OCI-LY7 (cell line): ENCODE measurements around the gene CTXN2. TPM values are rescaled to one million over a fixed set of nuclear protein-coding genes. Genes with fewer than 3 reads are reported as not detected.

Experiments
- BruUV-seq: library from RNA; stranded (reverse); fragments of 400-500 nt; replicated peaks from 2 replicates; lab custom pipeline; 2021; lab: Mats Ljungman, UMichigan
- CTCF ChIA-PET: fragments of 300-600 bp; sonication (Branson Sonifier 250); formaldehyde crosslinking; loops from one replicate; lab custom pipeline; 2022; ENCODE audit warnings: antibody characterized with exemption; ENCODE audit not compliant: unreplicated experiment; lab: Charles Lee
- POLR2A ChIA-PET: fragments of 300-600 bp; sonication (Branson Sonifier 250); formaldehyde crosslinking; loops from one replicate; lab custom pipeline; 2022; ENCODE audit warnings: antibody characterized with exemption; lab: Charles Lee
- DNase-seq: peaks from one replicate; pipeline ENCODE4 v3.0.0-alpha.2; 2015; ENCODE audit warnings: low spot score
- H2AFZ ChIP-seq: fragments of 200-600 bp; sonication (generic), shearing (Covaris generic); 2 replicates; pipeline ENCODE4 v1.6.1; 2014; ENCODE audit warnings: mild to moderate bottlenecking, antibody characterized with exemption, low read length, moderate library complexity
- H3K27ac ChIP-seq: fragments of 200-600 bp; sonication (generic); 2 replicates; pipeline ENCODE4 v1.5.1; 2014; ENCODE audit warnings: mixed run types, low read depth, mild to moderate bottlenecking, moderate library complexity, low read length, inconsistent platforms; ENCODE audit not compliant: poor library complexity, severe bottlenecking
- H3K36me3 ChIP-seq: fragments of 200-600 bp; sonication (generic); 2 replicates; pipeline ENCODE4 v1.6.1; 2014; ENCODE audit warnings: mild to moderate bottlenecking, antibody characterized with exemption, low read length, moderate library complexity, mixed read lengths; ENCODE audit not compliant: insufficient read depth
- H3K4me1 ChIP-seq: fragments of 200-600 bp; sonication (generic); 2 replicates; pipeline ENCODE4 v1.5.1; 2014; ENCODE audit warnings: mild to moderate bottlenecking, low read length; ENCODE audit not compliant: insufficient read depth, poor library complexity, severe bottlenecking
- H3K4me2 ChIP-seq: fragments of 200-600 bp; sonication (generic); 2 replicates; pipeline ENCODE4 v1.6.1; 2014; ENCODE audit warnings: mild to moderate bottlenecking, low read length
- H3K4me3 ChIP-seq: fragments of 200-600 bp; sonication (generic); 2 replicates; pipeline ENCODE4 v1.5.1; 2014; ENCODE audit warnings: mild to moderate bottlenecking, low read depth, low read length; ENCODE audit not compliant: poor library complexity, severe bottlenecking
- H3K79me2 ChIP-seq: fragments of 200-600 bp; sonication (generic); 2 replicates; pipeline ENCODE4 v1.6.1; 2016; ENCODE audit warnings: low read depth, mild to moderate bottlenecking, low read length, moderate library complexity, mixed read lengths; ENCODE audit not compliant: insufficient read depth
- H3K9me2 ChIP-seq: fragments of 200-600 bp; sonication (generic); 2 replicates; pipeline ENCODE4 v1.6.1; 2016; ENCODE audit warnings: mild to moderate bottlenecking, low read length, mixed read lengths; ENCODE audit not compliant: insufficient read depth
- H3K9me3 ChIP-seq: fragments of 200-600 bp; sonication (generic); 2 replicates; pipeline ENCODE4 v1.6.1; 2014; ENCODE audit warnings: mild to moderate bottlenecking, mixed run types, low read length, mixed read lengths
- H4K20me1 ChIP-seq: fragments of 200-600 bp; sonication (generic); 2 replicates; pipeline ENCODE4 v1.6.1; 2014; ENCODE audit warnings: mild to moderate bottlenecking, antibody characterized with exemption, low read length, moderate library complexity, mixed read lengths; ENCODE audit not compliant: insufficient read depth
- EZH2phosphoT487 ChIP-seq: fragments of 200-600 bp; sonication (generic); IDR thresholded peaks from 2 replicates; pipeline ENCODE4 v1.6.1; 2018; ENCODE audit warnings: low read depth, borderline replicate concordance, mild to moderate bottlenecking, mixed run types, antibody characterized with exemption, low read length, moderate library complexity, mixed read lengths
- intact Hi-C: fragments of 100-400 bp; cut with micrococcal nuclease; formaldehyde crosslinking; loops from one replicate; pipeline ENCODE4 v1.10.0; 2022; ENCODE audit not compliant: unreplicated experiment
- total RNA-seq, 2 experiments: library from RNA; depleted of rRNA in 1 of 2; stranded (reverse); fragments of >200 nt in 1 of 2; shearing (Covaris generic) in 1 of 2; gene quantifications; 2 replicates each; pipeline ENCODE4 v1.2.3, GENCODE V29; 2014 to 2022
- TF ChIP-seq, protein P1 (sequence below): fragments of 200-600 bp; sonication (generic); conservative IDR thresholded peaks from 2 replicates; pipeline ENCODE4 v1.5.1; 2014; ENCODE audit warnings: mild to moderate bottlenecking, antibody characterized with exemption, low read length, moderate library complexity, mixed read lengths

CTXN2 gene
- total RNA-seq, 2 experiments from 2014 or later: 0.34 to 0.41 TPM

- CTCF ChIA-PET: no interaction called here
Measured at GRCh38 chr15:48153526-48153925, 37.9 kb upstream of the CTXN2 start.

DNA sequence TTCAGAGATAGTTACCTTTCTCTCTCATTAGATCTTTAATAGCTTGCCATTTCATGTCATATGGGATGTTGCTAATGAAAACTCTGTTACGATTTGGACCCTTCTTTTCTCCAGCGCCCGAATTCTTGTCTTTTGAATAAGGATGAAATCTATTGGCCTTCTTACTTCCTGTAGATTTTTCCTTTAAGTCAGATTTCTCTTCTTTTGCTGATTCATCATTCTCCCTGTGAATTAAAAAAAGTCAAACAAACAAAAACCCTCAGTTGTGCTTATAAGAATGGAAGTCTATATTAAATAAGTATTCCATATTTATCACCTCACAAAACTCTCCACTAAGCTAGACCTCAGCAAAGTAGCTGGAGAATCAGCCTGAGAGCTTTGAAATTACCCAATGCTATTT, 22.8 kb upstream of the CTXN2 start:
- POLR2A ChIA-PET: interaction anchor here (1.0 kb wide), 1 partner anchor 18 kb away, joined by 3 read pairs; no protein-coding TSS in a partner anchor
- intact Hi-C loops: no loop called here
- peaks cover 8% of the 10 kb centered on the region; the same call in 1 of the 2 replicates for H3K9me3 ChIP-seq
- no peaks in the 10 kb centered on the region for H3K9me2 ChIP-seq
- BruUV-seq: no TSS peak
- peaks cover 79% of the 10 kb centered on the region for H3K79me2 ChIP-seq
- H2AFZ ChIP-seq: no peak overlapping the region
- H3K4me2 ChIP-seq: no peak overlapping the region
- TF ChIP-seq EZH2phosphoT487: no peak
- TF ChIP-seq, protein P1, sequence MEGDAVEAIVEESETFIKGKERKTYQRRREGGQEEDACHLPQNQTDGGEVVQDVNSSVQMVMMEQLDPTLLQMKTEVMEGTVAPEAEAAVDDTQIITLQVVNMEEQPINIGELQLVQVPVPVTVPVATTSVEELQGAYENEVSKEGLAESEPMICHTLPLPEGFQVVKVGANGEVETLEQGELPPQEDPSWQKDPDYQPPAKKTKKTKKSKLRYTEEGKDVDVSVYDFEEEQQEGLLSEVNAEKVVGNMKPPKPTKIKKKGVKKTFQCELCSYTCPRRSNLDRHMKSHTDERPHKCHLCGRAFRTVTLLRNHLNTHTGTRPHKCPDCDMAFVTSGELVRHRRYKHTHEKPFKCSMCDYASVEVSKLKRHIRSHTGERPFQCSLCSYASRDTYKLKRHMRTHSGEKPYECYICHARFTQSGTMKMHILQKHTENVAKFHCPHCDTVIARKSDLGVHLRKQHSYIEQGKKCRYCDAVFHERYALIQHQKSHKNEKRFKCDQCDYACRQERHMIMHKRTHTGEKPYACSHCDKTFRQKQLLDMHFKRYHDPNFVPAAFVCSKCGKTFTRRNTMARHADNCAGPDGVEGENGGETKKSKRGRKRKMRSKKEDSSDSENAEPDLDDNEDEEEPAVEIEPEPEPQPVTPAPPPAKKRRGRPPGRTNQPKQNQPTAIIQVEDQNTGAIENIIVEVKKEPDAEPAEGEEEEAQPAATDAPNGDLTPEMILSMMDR: no peak
- H3K4me1 ChIP-seq: peaks cover 15% of the 10 kb centered on the region
- no peak overlapping the region for H3K4me3 ChIP-seq
- no peak for DNase-seq
- H3K27ac ChIP-seq: no peak overlapping the region
- no peaks in the 10 kb centered on the region; the same call in 1 of the 2 replicates for H4K20me1 ChIP-seq
- peaks cover 70% of the 10 kb centered on the region for H3K36me3 ChIP-seq
- CTCF ChIA-PET: no interaction called here

More at GRCh38 chr15:48153526-48153925, 37.9 kb upstream of the CTXN2 start:
- no peak overlapping the region for H2AFZ ChIP-seq
- no peak for DNase-seq
- no peaks in the 10 kb centered on the region; the same call in 1 of the 2 replicates for H3K9me2 ChIP-seq
- peaks cover 83% of the 10 kb centered on the region for H3K36me3 ChIP-seq
- H3K9me3 ChIP-seq: no peaks in the 10 kb centered on the region
- H3K27ac ChIP-seq: no peak overlapping the region
- no TSS peak for BruUV-seq
- no peak overlapping the region for H3K4me3 ChIP-seq
- no peaks in the 10 kb centered on the region for H3K4me1 ChIP-seq
- H3K79me2 ChIP-seq: no peaks in the 10 kb centered on the region; the same call in 1 of the 2 replicates
- POLR2A ChIA-PET: no interaction called here
- intact Hi-C loops: no loop called here
- TF ChIP-seq, protein P1: no peak
- TF ChIP-seq EZH2phosphoT487: no peak
- H3K4me2 ChIP-seq: no peak overlapping the region
- H4K20me1 ChIP-seq: no peaks in the 10 kb centered on the region

DNA sequence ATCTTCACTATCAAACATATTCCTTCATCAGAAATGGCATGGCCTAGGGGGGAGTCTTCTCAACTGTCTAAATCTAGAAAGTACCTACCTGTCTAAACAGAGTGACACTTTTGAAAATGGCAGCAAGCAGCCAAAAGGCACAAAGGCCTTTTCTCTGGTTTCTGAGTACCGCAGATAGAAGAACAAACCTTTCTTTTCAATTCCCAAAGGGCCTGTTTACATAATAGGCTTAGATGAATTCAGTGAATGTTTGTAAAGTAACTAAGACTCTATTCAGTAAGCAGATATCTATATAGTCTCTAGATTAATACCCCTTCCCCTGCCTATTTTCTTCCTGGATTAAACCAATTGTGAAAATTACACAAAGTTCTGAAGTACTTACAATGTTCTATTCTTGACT, 20.5 kb upstream of the CTXN2 start:
- POLR2A ChIA-PET: no interaction called here
- Histone ChIP-seq H3K9me3 (peaks cover 21% of the 10 kb centered on the region; the same call in 1 of the 2 replicates), H3K4me3 (no peak overlapping the region), H3K4me2 (no peak overlapping the region), H3K27ac (no peak overlapping the region), H2AFZ (no peak overlapping the region), H3K4me1 (peaks cover 35% of the 10 kb centered on the region), H4K20me1 (no peaks in the 10 kb centered on the region; the same call in 1 of the 2 replicates), H3K79me2 (peaks cover 97% of the 10 kb centered on the region), H3K36me3 (peaks cover 68% of the 10 kb centered on the region), H3K9me2 (no peaks in the 10 kb centered on the region)
- DNase-seq: no peak
- intact Hi-C loops: no loop called here
- BruUV-seq: no TSS peak
- TF ChIP-seq EZH2phosphoT487: no peak
- TF ChIP-seq, protein P1: no peak
- CTCF ChIA-PET: no interaction called here
